Measurements from ENCODE around the gene FKRP.

DNA sequence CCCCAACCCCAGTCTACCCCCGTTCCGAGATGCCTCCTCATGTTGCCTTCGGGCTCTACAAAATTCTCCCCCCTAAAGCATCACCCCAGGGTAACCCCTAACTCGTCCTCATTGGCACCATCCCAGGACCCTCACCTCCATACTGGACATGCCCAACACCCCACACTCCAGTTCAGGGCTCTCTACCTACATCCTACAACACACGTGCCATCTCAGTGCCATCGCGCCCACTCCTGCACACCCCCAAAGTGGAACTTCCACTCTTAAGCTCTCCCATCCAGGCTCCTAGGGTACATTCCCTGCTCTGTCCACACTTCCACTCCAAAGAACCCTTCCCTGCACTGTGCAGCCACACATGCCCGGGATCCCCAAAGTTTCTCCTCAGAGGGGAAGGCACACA is 827 bp upstream of the FKRP start:
- TF ChIP-seq, protein P1, sequence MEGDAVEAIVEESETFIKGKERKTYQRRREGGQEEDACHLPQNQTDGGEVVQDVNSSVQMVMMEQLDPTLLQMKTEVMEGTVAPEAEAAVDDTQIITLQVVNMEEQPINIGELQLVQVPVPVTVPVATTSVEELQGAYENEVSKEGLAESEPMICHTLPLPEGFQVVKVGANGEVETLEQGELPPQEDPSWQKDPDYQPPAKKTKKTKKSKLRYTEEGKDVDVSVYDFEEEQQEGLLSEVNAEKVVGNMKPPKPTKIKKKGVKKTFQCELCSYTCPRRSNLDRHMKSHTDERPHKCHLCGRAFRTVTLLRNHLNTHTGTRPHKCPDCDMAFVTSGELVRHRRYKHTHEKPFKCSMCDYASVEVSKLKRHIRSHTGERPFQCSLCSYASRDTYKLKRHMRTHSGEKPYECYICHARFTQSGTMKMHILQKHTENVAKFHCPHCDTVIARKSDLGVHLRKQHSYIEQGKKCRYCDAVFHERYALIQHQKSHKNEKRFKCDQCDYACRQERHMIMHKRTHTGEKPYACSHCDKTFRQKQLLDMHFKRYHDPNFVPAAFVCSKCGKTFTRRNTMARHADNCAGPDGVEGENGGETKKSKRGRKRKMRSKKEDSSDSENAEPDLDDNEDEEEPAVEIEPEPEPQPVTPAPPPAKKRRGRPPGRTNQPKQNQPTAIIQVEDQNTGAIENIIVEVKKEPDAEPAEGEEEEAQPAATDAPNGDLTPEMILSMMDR (IDR thresholded peaks at IDR 0.05): no peak
- no peak for TF ChIP-seq POLR2A (IDR thresholded peaks at IDR 0.05)
